Measurements from ENCODE around the gene TNFSF13. TPM values are rescaled to one million over a fixed set of nuclear protein-coding genes. Genes with fewer than 3 reads are reported as not detected.

TNFSF13 gene
- total and polyA plus RNA-seq, 2 of the 8 experiments (the other 6 are each of a cell fraction or from before 2014, with no cell fraction given): 2.1 to 2.6 TPM

DNA sequence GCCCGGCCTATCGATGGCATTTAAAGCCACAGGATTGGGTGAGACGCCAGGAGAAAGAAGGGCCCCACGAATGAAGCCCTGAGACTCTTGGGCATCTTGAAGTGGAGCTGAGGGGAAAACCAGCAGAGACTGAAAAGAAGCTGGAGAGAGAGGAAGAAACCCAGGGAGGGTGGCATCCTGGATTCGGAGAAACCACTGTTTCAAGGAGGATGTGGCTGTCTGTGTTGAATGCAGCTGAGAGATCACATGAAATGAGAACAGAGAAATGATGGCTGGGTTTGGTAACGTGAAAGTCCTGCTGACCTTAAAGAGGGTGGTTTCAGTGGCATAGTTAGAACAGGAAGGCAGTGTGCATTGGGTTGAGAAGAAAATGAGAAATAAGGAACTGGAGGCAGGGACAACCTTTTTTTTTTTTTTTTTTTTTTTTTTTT is 5.9 kb upstream of the TNFSF13 start:
- DNase-seq (ENCODE audit: low read depth in 1 of 2, low spot score in 2 of 2): no peak
- H2BK120ac ChIP-seq (replicated peaks; ENCODE audit: low read depth, low read length): no peak overlapping the region
- H2BK12ac ChIP-seq (ENCODE audit: low read depth, low read length): no peak overlapping the region
- H2BK20ac ChIP-seq (ENCODE audit: low read length): no peak overlapping the region
- H3K56ac ChIP-seq (replicated peaks; ENCODE audit: insufficient read length, low read depth, low read length): no peak overlapping the region
- no peak overlapping the region for H4K5ac ChIP-seq (ENCODE audit: insufficient read length, low read depth, low read length)
- H3K23me2 ChIP-seq (ENCODE audit: low read depth, low read length): peaks cover 6% of the 10 kb centered on the region; the same call in 1 of the 2 replicates
- no peak overlapping the region for H4K8ac ChIP-seq (ENCODE audit: extremely low read depth, insufficient read depth, low read length)
- H3K36me3 ChIP-seq (ENCODE audit: control insufficient read depth in 2 of 4, insufficient read depth in 4 of 4, low read length in 3 of 4): no peaks in the 10 kb centered on the region
- H3K9ac ChIP-seq (replicated peaks in 1 of 4; ENCODE audit: extremely low read depth in 1 of 4, low read depth in 3 of 4, low read length in 3 of 4): no peak overlapping the region
- H3K79me1 ChIP-seq (ENCODE audit: low read depth, low read length): no peaks in the 10 kb centered on the region
- WGBS, 2 experiments (ENCODE audit: extremely low coverage in 1 of 2, insufficient coverage in 1 of 2, insufficient read length in 1 of 2, insufficient replicate concordance in 2 of 2, low coverage in 1 of 2, low lambda C conversion rate in 2 of 2, missing lambda C conversion rate in 1 of 2): 89% methylated on average over 6 of the region's 6 CpGs; no CpG with 5 or more reads in 1 of the 2 experiments
- no peak overlapping the region for H3K4me2 ChIP-seq (ENCODE audit: insufficient read depth in 1 of 2, low read depth in 2 of 2, low read length in 2 of 2)
- H3K23ac ChIP-seq (ENCODE audit: insufficient read length): no peak overlapping the region
- no peak overlapping the region for H3K4me3 ChIP-seq (ENCODE audit: extremely low read depth in 1 of 4, insufficient read depth in 2 of 4, low read depth in 3 of 4, low read length in 4 of 4)
- peaks cover 3 to 16% (median 9%) of the 10 kb centered on the region in 4 experiments; a peak in 6 of 7 replicates for H3K4me1 ChIP-seq (replicated peaks in 1 of 4; ENCODE audit: control insufficient read depth in 3 of 4, insufficient read depth in 4 of 4, low read length in 3 of 4)
- ChIA-PET CTCF (ENCODE audit: partially characterized antibody) (interaction anchor here (0.6 to 12.7 kb wide), 4 partner anchors 8 to 95 kb away, joined by 3 to 251 read pairs (median 8); no protein-coding TSS in a partner anchor), POLR2A (ENCODE audit: partially characterized antibody) (interaction anchor here (1.2 to 37.5 kb wide), 4 partner anchors 8 to 68 kb away, joined by 3 to 1144 read pairs (median 4); partner anchors contain the start of genes CD68, MPDU1 and SOX15)
- H2BK5ac ChIP-seq (ENCODE audit: low read depth, low read length): no peak overlapping the region
- no peak overlapping the region for H2BK15ac ChIP-seq (ENCODE audit: low read length)
- FAIRE-seq: no peak
- H4K20me1 ChIP-seq (replicated peaks in 1 of 2; ENCODE audit: control insufficient read depth in 1 of 2, insufficient read depth in 2 of 2, low read length in 2 of 2): peaks cover 0 to 7% of the 10 kb centered on the region in 2 experiments
- H3K9me3 ChIP-seq (ENCODE audit: insufficient read depth in 2 of 2, low read depth in 1 of 2, low read length in 1 of 2): no peaks in the 10 kb centered on the region
- H2AK5ac ChIP-seq (ENCODE audit: low read depth, low read length): no peak overlapping the region
- H3K27me3 ChIP-seq (replicated peaks in 1 of 4; ENCODE audit: control insufficient read depth in 3 of 4, extremely low read depth in 1 of 4, insufficient read depth in 3 of 4, low read length in 3 of 4): peaks cover 0 to 5% (median 3%) of the 10 kb centered on the region in 4 experiments; a peak in 4 of 7 replicates
- no peak overlapping the region for H3K27ac ChIP-seq (ENCODE audit: low read depth, low read length)
- H3K14ac ChIP-seq (ENCODE audit: insufficient read length): no peak overlapping the region
- no peak overlapping the region for H3K18ac ChIP-seq (ENCODE audit: extremely low read depth, low read length)
- no peak overlapping the region for H3K4ac ChIP-seq (replicated peaks; ENCODE audit: insufficient read length, low read depth, low read length)
- no peak overlapping the region for H2AFZ ChIP-seq (ENCODE audit: low read length)
- no peaks in the 10 kb centered on the region for H3K79me2 ChIP-seq (ENCODE audit: control insufficient read depth in 1 of 2, insufficient read depth in 2 of 2, low read length in 2 of 2)
- H4K91ac ChIP-seq (replicated peaks; ENCODE audit: insufficient read length, low read length): no peak overlapping the region
- no peak for TF ChIP-seq KDM5A (IDR thresholded peaks at IDR 0.05; ENCODE audit: low read length)

Measured in H1 (cell line).